Endothelial cell (in vitro differentiated cells): Measurements from ENCODE around the gene NEDD4L. TPM values are rescaled to one million over a fixed set of nuclear protein-coding genes. Genes with fewer than 3 reads are reported as not detected.
A peak's percentile ranks its signal among the peaks of the same experiment; 100 is the strongest.

Source experiments
- DNase-seq: peaks from one replicate; pipeline ENCODE4 v3.0.0; 2021; ENCODE audit warnings: low spot score
- H3K27ac Mint-ChIP-seq: one replicate; pipeline ENCODE4 v1.8.0; 2021; ENCODE audit warnings: mixed read lengths, inconsistent platforms; ENCODE audit not compliant: unreplicated experiment
- H3K27me3 Mint-ChIP-seq: one replicate; pipeline ENCODE4 v1.8.0; 2021; ENCODE audit warnings: mild to moderate bottlenecking, moderate library complexity, mixed read lengths, inconsistent platforms; ENCODE audit not compliant: unreplicated experiment
- H3K36me3 Mint-ChIP-seq: one replicate; pipeline ENCODE4 v1.8.0; 2021; ENCODE audit warnings: mild to moderate bottlenecking, low read depth, mixed read lengths, inconsistent platforms; ENCODE audit not compliant: unreplicated experiment
- H3K4me1 Mint-ChIP-seq: one replicate; pipeline ENCODE4 v1.8.0; 2021; ENCODE audit warnings: mild to moderate bottlenecking, mixed read lengths, inconsistent platforms; ENCODE audit not compliant: unreplicated experiment
- H3K4me3 Mint-ChIP-seq: one replicate; pipeline ENCODE4 v1.8.0; 2021; ENCODE audit warnings: mild to moderate bottlenecking, mixed read lengths, inconsistent platforms; ENCODE audit not compliant: unreplicated experiment
- H3K9me3 Mint-ChIP-seq: one replicate; pipeline ENCODE4 v1.8.0; 2021; ENCODE audit warnings: mixed read lengths, inconsistent platforms; ENCODE audit not compliant: unreplicated experiment
- total RNA-seq: library from RNA; stranded (reverse); fragmentation: NEBNext Ultra II Directional; extraction: Animal tissue kit (Norgen Biotek cat#: 25700); gene quantifications from one replicate; pipeline ENCODE4 v1.2.1, GENCODE V29; 2021; ENCODE audit not compliant: unreplicated experiment
- TF ChIP-seq, protein P1 (sequence below): fragments of 200-600 bp; sonication (generic); IDR thresholded peaks from one replicate; pipeline ENCODE4 v1.5.0; 2021; ENCODE audit warnings: antibody characterized with exemption; ENCODE audit not compliant: unreplicated experiment

NEDD4L gene
- total RNA-seq, 1 donor from 2014 or later = 42.8 TPM

- Mint-ChIP-seq H3K27me3 (peaks cover 1% of the 10 kb centered on the region), H3K4me3 (no peak overlapping the region), H3K9me3 (no peaks in the 10 kb centered on the region), H3K27ac (peak overlapping the region; percentile 91), H3K4me1 (peaks cover 39% of the 10 kb centered on the region), H3K36me3 (no peaks in the 10 kb centered on the region)
- TF ChIP-seq, protein P1, sequence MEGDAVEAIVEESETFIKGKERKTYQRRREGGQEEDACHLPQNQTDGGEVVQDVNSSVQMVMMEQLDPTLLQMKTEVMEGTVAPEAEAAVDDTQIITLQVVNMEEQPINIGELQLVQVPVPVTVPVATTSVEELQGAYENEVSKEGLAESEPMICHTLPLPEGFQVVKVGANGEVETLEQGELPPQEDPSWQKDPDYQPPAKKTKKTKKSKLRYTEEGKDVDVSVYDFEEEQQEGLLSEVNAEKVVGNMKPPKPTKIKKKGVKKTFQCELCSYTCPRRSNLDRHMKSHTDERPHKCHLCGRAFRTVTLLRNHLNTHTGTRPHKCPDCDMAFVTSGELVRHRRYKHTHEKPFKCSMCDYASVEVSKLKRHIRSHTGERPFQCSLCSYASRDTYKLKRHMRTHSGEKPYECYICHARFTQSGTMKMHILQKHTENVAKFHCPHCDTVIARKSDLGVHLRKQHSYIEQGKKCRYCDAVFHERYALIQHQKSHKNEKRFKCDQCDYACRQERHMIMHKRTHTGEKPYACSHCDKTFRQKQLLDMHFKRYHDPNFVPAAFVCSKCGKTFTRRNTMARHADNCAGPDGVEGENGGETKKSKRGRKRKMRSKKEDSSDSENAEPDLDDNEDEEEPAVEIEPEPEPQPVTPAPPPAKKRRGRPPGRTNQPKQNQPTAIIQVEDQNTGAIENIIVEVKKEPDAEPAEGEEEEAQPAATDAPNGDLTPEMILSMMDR = no peak
- DNase-seq = no peak
These were observed 271.0 kb downstream of the NEDD4L start for GRCh38 chr18:58315041-58315440.

DNA sequence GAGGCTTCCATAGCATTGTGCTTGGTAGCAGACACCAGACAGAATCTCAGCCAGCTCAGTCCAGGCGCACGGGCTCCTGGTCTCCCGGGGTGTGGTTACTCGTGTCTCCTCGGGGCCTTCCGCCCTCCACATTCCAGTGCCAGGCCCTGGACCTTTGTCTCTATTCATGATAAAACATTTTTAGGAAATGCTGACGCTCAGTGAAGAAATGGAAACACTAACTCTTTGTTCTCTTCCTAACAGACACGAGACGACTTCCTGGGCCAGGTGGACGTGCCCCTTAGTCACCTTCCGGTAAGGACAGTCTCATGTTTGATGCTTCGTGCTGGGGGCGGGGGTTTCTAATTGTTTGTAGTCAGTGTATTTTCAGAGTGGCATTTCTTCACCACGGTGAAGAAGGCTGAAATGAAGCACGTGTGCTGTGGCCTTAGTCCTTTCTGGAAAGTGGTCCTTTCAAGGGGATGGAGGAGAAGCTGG lies 271.8 kb downstream of the NEDD4L start:
- DNase-seq = no peak
- TF ChIP-seq, protein P1 = no peak
- no peaks in the 10 kb centered on the region for H3K9me3 Mint-ChIP-seq
- peak overlapping the region; percentile 91 for H3K27ac Mint-ChIP-seq
- peaks cover 33% of the 10 kb centered on the region for H3K4me1 Mint-ChIP-seq
- H3K27me3 Mint-ChIP-seq = peaks cover 1% of the 10 kb centered on the region
- H3K4me3 Mint-ChIP-seq = peak overlapping the region; percentile 57
- no peaks in the 10 kb centered on the region for H3K36me3 Mint-ChIP-seq

- H3K9me3 Mint-ChIP-seq = no peaks in the 10 kb centered on the region
These were observed 272.6 kb downstream of the NEDD4L start for GRCh38 chr18:58316396-58317342.

GRCh38 chr18:58319719-58320118 lies 275.7 kb downstream of the NEDD4L start:
- Mint-ChIP-seq H3K9me3 (no peaks in the 10 kb centered on the region), H3K36me3 (no peaks in the 10 kb centered on the region), H3K27ac (no peak overlapping the region), H3K27me3 (peaks cover 1% of the 10 kb centered on the region), H3K4me1 (peaks cover 26% of the 10 kb centered on the region), H3K4me3 (no peak overlapping the region)
- TF ChIP-seq, protein P1 = no peak
- DNase-seq = no peak

More at GRCh38 chr18:58316396-58317342, 272.6 kb downstream of the NEDD4L start:
- no peak overlapping the region for H3K4me3 Mint-ChIP-seq
- no peak for DNase-seq
- H3K27me3 Mint-ChIP-seq = peaks cover 1% of the 10 kb centered on the region
- H3K36me3 Mint-ChIP-seq = no peaks in the 10 kb centered on the region
- TF ChIP-seq, protein P1 = no peak
- H3K27ac Mint-ChIP-seq = peak overlapping the region; percentile 91
- peaks cover 27% of the 10 kb centered on the region for H3K4me1 Mint-ChIP-seq

DNA sequence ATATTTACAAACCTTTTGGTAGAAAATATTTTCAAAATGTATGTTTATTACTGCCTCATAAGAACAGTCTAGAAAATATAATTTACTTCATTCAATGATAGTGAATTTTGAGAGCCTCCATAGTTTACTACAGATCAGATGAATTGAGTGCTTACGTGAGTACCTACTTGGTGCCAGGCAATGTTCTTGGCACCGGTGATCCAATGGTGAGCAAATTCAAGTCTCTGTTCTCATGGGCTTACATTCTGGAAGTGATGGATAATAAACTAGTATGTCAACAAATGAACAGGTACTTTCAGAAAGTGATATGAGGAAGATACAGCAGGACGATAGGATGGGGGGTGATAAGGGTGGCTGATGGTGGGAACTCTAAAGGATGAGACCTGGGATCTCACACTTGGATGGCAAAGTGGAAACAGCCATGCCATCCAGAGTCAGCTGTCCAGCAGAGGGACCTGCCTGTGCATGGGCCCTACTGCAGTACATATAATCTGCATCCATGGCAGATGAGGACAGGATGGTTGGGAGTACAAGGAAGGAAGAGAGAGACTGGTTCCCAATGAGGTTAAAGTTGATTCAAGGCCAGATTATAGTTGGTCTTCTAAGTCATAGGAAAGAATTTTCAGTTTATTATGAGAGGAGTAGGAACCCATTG lies 277.0 kb downstream of the NEDD4L start:
- Mint-ChIP-seq H3K36me3 (no peaks in the 10 kb centered on the region), H3K27me3 (no peaks in the 10 kb centered on the region), H3K9me3 (no peaks in the 10 kb centered on the region), H3K4me1 (peaks cover 13% of the 10 kb centered on the region), H3K27ac (no peak overlapping the region), H3K4me3 (no peak overlapping the region)
- DNase-seq = no peak
- TF ChIP-seq, protein P1 = no peak
